Measurements from ENCODE around the gene SEC14L1.
"Not testable (repeated sequence)": the region's sequence is repeated elsewhere in the genome, so short reads cannot be mapped to it uniquely, and the experiment has no call there.

SEC14L1 gene

GRCh38 chr17:77245162-77245926 lies 104.6 kb downstream of the SEC14L1 start:
- H3K4me1 ChIP-seq (ENCODE audit: insufficient read depth, low read length): peaks cover 6% of the 10 kb centered on the region
- no peaks in the 10 kb centered on the region for H3K9me3 ChIP-seq (ENCODE audit: low read length)
- no peak overlapping the region for H2AFZ ChIP-seq (ENCODE audit: low read depth, low read length)
- H3K36me3 ChIP-seq (ENCODE audit: insufficient read depth, low read length): no peaks in the 10 kb centered on the region
- no peak overlapping the region for H3K4me3 ChIP-seq (ENCODE audit: low read length)
- H3K27me3 ChIP-seq (ENCODE audit: insufficient read depth, low read length): peaks cover 9% of the 10 kb centered on the region

- H2AFZ ChIP-seq (ENCODE audit: low read depth, low read length): peak overlapping the region; percentile 89
- H3K4me1 ChIP-seq (ENCODE audit: insufficient read depth, low read length): peaks cover 6% of the 10 kb centered on the region
- no peak overlapping the region for H3K4me3 ChIP-seq (ENCODE audit: low read length)
- H3K9me3 ChIP-seq (ENCODE audit: low read length): no peaks in the 10 kb centered on the region
- H3K36me3 ChIP-seq (ENCODE audit: insufficient read depth, low read length): no peaks in the 10 kb centered on the region
- peaks cover 9% of the 10 kb centered on the region for H3K27me3 ChIP-seq (ENCODE audit: insufficient read depth, low read length)
These were observed 105.6 kb downstream of the SEC14L1 start for GRCh38 chr17:77246110-77247047.

- Histone ChIP-seq H3K27me3 (ENCODE audit: insufficient read depth, low read length) (peaks cover 9% of the 10 kb centered on the region), H3K9me3 (ENCODE audit: low read length) (no peaks in the 10 kb centered on the region), H3K4me1 (ENCODE audit: insufficient read depth, low read length) (peaks cover 6% of the 10 kb centered on the region), H2AFZ (ENCODE audit: low read depth, low read length) (peak overlapping the region; percentile 89), H3K36me3 (ENCODE audit: insufficient read depth, low read length) (no peaks in the 10 kb centered on the region), H3K4me3 (ENCODE audit: low read length) (peak overlapping the region; percentile 49)
These were observed 106.3 kb downstream of the SEC14L1 start for GRCh38 chr17:77247048-77247541.

- H3K9me3 ChIP-seq (ENCODE audit: low read length): no peaks in the 10 kb centered on the region
- H3K4me3 ChIP-seq (ENCODE audit: low read length): peak overlapping the region; percentile 49
- peaks cover 9% of the 10 kb centered on the region for H3K27me3 ChIP-seq (ENCODE audit: insufficient read depth, low read length)
- peak overlapping the region; percentile 89 for H2AFZ ChIP-seq (ENCODE audit: low read depth, low read length)
- peaks cover 3% of the 10 kb centered on the region for H3K4me1 ChIP-seq (ENCODE audit: insufficient read depth, low read length)
- H3K36me3 ChIP-seq (ENCODE audit: insufficient read depth, low read length): no peaks in the 10 kb centered on the region
These were observed 106.8 kb downstream of the SEC14L1 start for GRCh38 chr17:77247609-77248008.

GRCh38 chr17:77248216-77249114 lies 107.7 kb downstream of the SEC14L1 start:
- Histone ChIP-seq H3K4me3 (ENCODE audit: low read length) (no peak overlapping the region), H3K27me3 (ENCODE audit: insufficient read depth, low read length) (peaks cover 9% of the 10 kb centered on the region), H3K36me3 (ENCODE audit: insufficient read depth, low read length) (no peaks in the 10 kb centered on the region), H2AFZ (ENCODE audit: low read depth, low read length) (no peak overlapping the region), H3K9me3 (ENCODE audit: low read length) (no peaks in the 10 kb centered on the region), H3K4me1 (ENCODE audit: insufficient read depth, low read length) (peaks cover 3% of the 10 kb centered on the region)

- H3K36me3 ChIP-seq (ENCODE audit: insufficient read depth, low read length): no peaks in the 10 kb centered on the region
- H2AFZ ChIP-seq (ENCODE audit: low read depth, low read length): no peak overlapping the region
- peaks cover 14% of the 10 kb centered on the region for H3K4me1 ChIP-seq (ENCODE audit: insufficient read depth, low read length)
- H3K9me3 ChIP-seq (ENCODE audit: low read length): no peaks in the 10 kb centered on the region
- peaks cover 12% of the 10 kb centered on the region for H3K27me3 ChIP-seq (ENCODE audit: insufficient read depth, low read length)
- no peak overlapping the region for H3K4me3 ChIP-seq (ENCODE audit: low read length)
These were observed 110.9 kb downstream of the SEC14L1 start for GRCh38 chr17:77251622-77252183.

- H2AFZ ChIP-seq (ENCODE audit: low read depth, low read length); H3K9me3 ChIP-seq (ENCODE audit: low read length); H3K4me3 ChIP-seq (ENCODE audit: low read length); H3K36me3 ChIP-seq (ENCODE audit: insufficient read depth, low read length): not testable (repeated sequence)
- H3K4me1 ChIP-seq (ENCODE audit: insufficient read depth, low read length): peaks cover 12% of the 10 kb centered on the region
- H3K27me3 ChIP-seq (ENCODE audit: insufficient read depth, low read length): peaks cover 12% of the 10 kb centered on the region
These were observed 111.5 kb downstream of the SEC14L1 start for GRCh38 chr17:77252306-77252705.

GRCh38 chr17:77253611-77254051 lies 112.9 kb downstream of the SEC14L1 start:
- peaks cover 9% of the 10 kb centered on the region for H3K27me3 ChIP-seq (ENCODE audit: insufficient read depth, low read length)

GRCh38 chr17:77254951-77255825 lies 114.4 kb downstream of the SEC14L1 start:
- H3K27me3 ChIP-seq (ENCODE audit: insufficient read depth, low read length): peaks cover 5% of the 10 kb centered on the region
- H3K4me3 ChIP-seq (ENCODE audit: low read length): no peak overlapping the region
- no peaks in the 10 kb centered on the region for H3K36me3 ChIP-seq (ENCODE audit: insufficient read depth, low read length)
- H2AFZ ChIP-seq (ENCODE audit: low read depth, low read length): no peak overlapping the region
- no peaks in the 10 kb centered on the region for H3K9me3 ChIP-seq (ENCODE audit: low read length)
- H3K4me1 ChIP-seq (ENCODE audit: insufficient read depth, low read length): peaks cover 12% of the 10 kb centered on the region

More at GRCh38 chr17:77253611-77254051, 112.9 kb downstream of the SEC14L1 start:
- no peak overlapping the region for H3K4me3 ChIP-seq (ENCODE audit: low read length)
- no peaks in the 10 kb centered on the region for H3K36me3 ChIP-seq (ENCODE audit: insufficient read depth, low read length)
- no peaks in the 10 kb centered on the region for H3K9me3 ChIP-seq (ENCODE audit: low read length)
- H2AFZ ChIP-seq (ENCODE audit: low read depth, low read length): no peak overlapping the region
- H3K4me1 ChIP-seq (ENCODE audit: insufficient read depth, low read length): peaks cover 12% of the 10 kb centered on the region

GRCh38 chr17:77255970-77256369 lies 115.2 kb downstream of the SEC14L1 start:
- not testable (repeated sequence) for H3K36me3 ChIP-seq (ENCODE audit: insufficient read depth, low read length); H3K9me3 ChIP-seq (ENCODE audit: low read length); H3K4me3 ChIP-seq (ENCODE audit: low read length); H3K27me3 ChIP-seq (ENCODE audit: insufficient read depth, low read length); H2AFZ ChIP-seq (ENCODE audit: low read depth, low read length)
- peaks cover 12% of the 10 kb centered on the region for H3K4me1 ChIP-seq (ENCODE audit: insufficient read depth, low read length)

GRCh38 chr17:77256710-77257109 lies 115.9 kb downstream of the SEC14L1 start:
- H2AFZ ChIP-seq (ENCODE audit: low read depth, low read length): no peak overlapping the region
- H3K9me3 ChIP-seq (ENCODE audit: low read length): no peaks in the 10 kb centered on the region
- peaks cover 5% of the 10 kb centered on the region for H3K27me3 ChIP-seq (ENCODE audit: insufficient read depth, low read length)
- peaks cover 12% of the 10 kb centered on the region for H3K4me1 ChIP-seq (ENCODE audit: insufficient read depth, low read length)
- H3K36me3 ChIP-seq (ENCODE audit: insufficient read depth, low read length): no peaks in the 10 kb centered on the region
- H3K4me3 ChIP-seq (ENCODE audit: low read length): no peak overlapping the region
